ENCODE results near the gene CNTNAP2.

- no peak for TF ChIP-seq POLR2AphosphoS5 (IDR thresholded peaks at IDR 0.05; ENCODE audit: low read depth, low read length)
- no peak for TF ChIP-seq CTCF (IDR thresholded peaks at IDR 0.05)
Measured at GRCh38 chr7:148234715-148235114, 2118.1 kb downstream of the CNTNAP2 start.
